Fibroblast of lung (primary cell): ENCODE results near the gene MDC1. TPM values are rescaled to one million over a fixed set of nuclear protein-coding genes. Genes with fewer than 3 reads are reported as not detected.

ENCODE experiments used
- DNase-seq, 2 donors: peaks; one replicate each; pipeline versions ENCODE4 v3.0.0 to v3.0.0-alpha.2; 2010; ENCODE audit warnings: low read depth in 2 of 2
- H2AFZ ChIP-seq: 2 replicates; pipeline ENCODE4 v1.5.1; 2012; ENCODE audit warnings: low read length, control low read depth, inconsistent platforms
- H3K27ac ChIP-seq: 2 replicates; pipeline ENCODE4 v1.5.1; 2011; ENCODE audit warnings: low read length, control low read depth; ENCODE audit not compliant: insufficient read depth
- H3K27me3 ChIP-seq: 2 replicates; pipeline ENCODE4 v1.5.1; 2011; ENCODE audit warnings: mild to moderate bottlenecking, low read length; ENCODE audit not compliant: control insufficient read depth, insufficient read depth
- H3K36me3 ChIP-seq: 2 replicates; pipeline ENCODE4 v1.5.1; 2011; ENCODE audit warnings: low read length; ENCODE audit not compliant: control insufficient read depth, insufficient read depth
- H3K4me1 ChIP-seq: 2 replicates; pipeline ENCODE4 v1.5.1; 2011; ENCODE audit warnings: low read length; ENCODE audit not compliant: control insufficient read depth, insufficient read depth; ENCODE audit errors: extremely low read depth
- H3K4me2 ChIP-seq: 2 replicates; pipeline ENCODE4 v1.5.1; 2011; ENCODE audit warnings: low read length, control low read depth; ENCODE audit not compliant: insufficient read depth; ENCODE audit errors: extremely low read depth
- H3K4me3 ChIP-seq, 4 experiments: fragments of 200-600 bp in 1 of 4; sonication (generic) in 1 of 4; replicated peaks in 1 of 4; 2 replicates each; pipeline ENCODE4 v1.5.1; 2011 to 2016; ENCODE audit warnings: low read length in 4 of 4, low read depth in 3 of 4, mild to moderate bottlenecking in 3 of 4, control low read depth in 2 of 4, inconsistent platforms in 1 of 4, mixed read lengths in 1 of 4; ENCODE audit not compliant: insufficient read depth in 1 of 4; ENCODE audit errors: control extremely low read depth in 1 of 4
- H3K79me2 ChIP-seq: 2 replicates; pipeline ENCODE4 v1.5.1; 2012; ENCODE audit warnings: mild to moderate bottlenecking, low read length, inconsistent platforms; ENCODE audit not compliant: control insufficient read depth, insufficient read depth
- H3K9ac ChIP-seq: 2 replicates; pipeline ENCODE4 v1.5.1; 2011; ENCODE audit warnings: mild to moderate bottlenecking, low read length, control low read depth; ENCODE audit not compliant: insufficient read depth
- H3K9me3 ChIP-seq: 2 replicates; pipeline ENCODE4 v1.5.1; 2012; ENCODE audit warnings: low read depth, low read length; ENCODE audit not compliant: control insufficient read depth, insufficient read depth
- H4K20me1 ChIP-seq: 2 replicates; pipeline ENCODE4 v1.5.1; 2011; ENCODE audit warnings: low read length; ENCODE audit not compliant: control insufficient read depth, insufficient read depth; ENCODE audit errors: extremely low read depth
- EZH2 ChIP-seq: IDR thresholded peaks from 2 replicates; pipeline ENCODE4 v1.5.1; 2012; ENCODE audit warnings: low read length, control low read depth, mild to moderate bottlenecking; ENCODE audit errors: missing control alignments
- polyA plus RNA-seq, 2 donors: library from polyadenylated mRNA; depleted of rRNA in 1 of 2; stranded (reverse) in 1 of 2; unstranded in 1 of 2; fragments of >200 nt; gene quantifications; 2 replicates each; pipeline ENCODE4 v1.2.1, GENCODE V29; 2011 to 2012; ENCODE audit warnings: missing spikeins in 1 of 2
- total RNA-seq: library from RNA; depleted of rRNA; stranded (reverse); fragments of >200 nt; gene quantifications from 2 replicates; pipeline ENCODE4 v1.2.1, GENCODE V29; 2014
- TF ChIP-seq, protein P1 (sequence below), 2 donors: IDR thresholded peaks in 1 of 2; conservative IDR thresholded peaks in 1 of 2; 1 replicate in 1 of 2; 2 replicates in 1 of 2; pipeline ENCODE4 v1.5.1; 2011 to 2012; ENCODE audit warnings: low read length in 2 of 2, control low read depth in 1 of 2, inconsistent platforms in 1 of 2, low read depth in 1 of 2, mild to moderate bottlenecking in 1 of 2

Gene MDC1
- total and polyA plus RNA-seq, 2 donors (not counting 1 experiment from before 2014, with no cell fraction given), result 3.3 to 5.0 TPM

GRCh38 chr6:30763618-30764489, 46.8 kb upstream of the MDC1 start:
- DNase-seq, result peak in 1 of 2 donors; percentile 89
- Histone ChIP-seq H3K36me3 (no peaks in the 10 kb centered on the region), H3K4me1 (peaks cover 19% of the 10 kb centered on the region), H3K79me2 (no peaks in the 10 kb centered on the region), H3K4me3 (no peak overlapping the region), H3K9me3 (no peaks in the 10 kb centered on the region), H3K4me2 (no peak overlapping the region), H3K27ac (no peak overlapping the region), H4K20me1 (no peaks in the 10 kb centered on the region), H2AFZ (peak overlapping the region; percentile 46), H3K9ac (no peak overlapping the region), H3K27me3 (no peaks in the 10 kb centered on the region)
- TF ChIP-seq, protein P1, sequence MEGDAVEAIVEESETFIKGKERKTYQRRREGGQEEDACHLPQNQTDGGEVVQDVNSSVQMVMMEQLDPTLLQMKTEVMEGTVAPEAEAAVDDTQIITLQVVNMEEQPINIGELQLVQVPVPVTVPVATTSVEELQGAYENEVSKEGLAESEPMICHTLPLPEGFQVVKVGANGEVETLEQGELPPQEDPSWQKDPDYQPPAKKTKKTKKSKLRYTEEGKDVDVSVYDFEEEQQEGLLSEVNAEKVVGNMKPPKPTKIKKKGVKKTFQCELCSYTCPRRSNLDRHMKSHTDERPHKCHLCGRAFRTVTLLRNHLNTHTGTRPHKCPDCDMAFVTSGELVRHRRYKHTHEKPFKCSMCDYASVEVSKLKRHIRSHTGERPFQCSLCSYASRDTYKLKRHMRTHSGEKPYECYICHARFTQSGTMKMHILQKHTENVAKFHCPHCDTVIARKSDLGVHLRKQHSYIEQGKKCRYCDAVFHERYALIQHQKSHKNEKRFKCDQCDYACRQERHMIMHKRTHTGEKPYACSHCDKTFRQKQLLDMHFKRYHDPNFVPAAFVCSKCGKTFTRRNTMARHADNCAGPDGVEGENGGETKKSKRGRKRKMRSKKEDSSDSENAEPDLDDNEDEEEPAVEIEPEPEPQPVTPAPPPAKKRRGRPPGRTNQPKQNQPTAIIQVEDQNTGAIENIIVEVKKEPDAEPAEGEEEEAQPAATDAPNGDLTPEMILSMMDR (conservative IDR thresholded peaks at IDR 0.05 in 1 of 2, IDR thresholded peaks at IDR 0.05 in 1 of 2; ENCODE audit: low read depth in 1 of 2, low read length in 2 of 2), result no peak
- no peak for TF ChIP-seq EZH2

DNA sequence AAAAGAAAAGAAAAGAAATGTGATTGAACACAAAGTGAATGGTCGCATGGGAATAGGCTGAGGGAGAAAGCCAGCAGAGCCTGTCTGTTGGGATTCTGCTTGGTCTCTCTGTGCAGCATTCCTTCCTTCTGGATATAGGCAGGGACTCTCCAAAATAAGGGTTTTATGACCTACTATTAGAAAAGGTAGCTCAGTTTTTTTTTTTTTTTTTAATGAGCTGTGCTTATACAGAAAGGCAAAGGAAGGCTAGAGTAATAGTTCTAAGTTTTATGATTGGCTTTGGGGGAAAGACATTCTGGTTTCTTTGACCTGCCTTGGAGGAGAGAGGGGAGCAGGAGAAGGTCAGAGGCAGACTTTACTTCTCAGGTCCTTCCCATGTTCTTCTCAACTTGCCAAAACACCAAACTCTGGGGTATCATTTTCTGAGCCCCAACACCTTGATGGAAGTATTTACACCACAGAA, 46.1 kb upstream of the MDC1 start:
- TF ChIP-seq EZH2, result no peak
- TF ChIP-seq, protein P1 (conservative IDR thresholded peaks at IDR 0.05 in 1 of 2, IDR thresholded peaks at IDR 0.05 in 1 of 2; ENCODE audit: low read depth in 1 of 2, low read length in 2 of 2), result no peak
- Histone ChIP-seq H3K9ac (no peak overlapping the region), H3K27ac (no peak overlapping the region), H3K4me1 (peaks cover 18% of the 10 kb centered on the region), H2AFZ (no peak overlapping the region), H4K20me1 (no peaks in the 10 kb centered on the region), H3K4me2 (no peak overlapping the region), H3K9me3 (no peaks in the 10 kb centered on the region), H3K36me3 (no peaks in the 10 kb centered on the region), H3K79me2 (no peaks in the 10 kb centered on the region), H3K27me3 (no peaks in the 10 kb centered on the region), H3K4me3 (no peak overlapping the region)
- no peak for DNase-seq

DNA sequence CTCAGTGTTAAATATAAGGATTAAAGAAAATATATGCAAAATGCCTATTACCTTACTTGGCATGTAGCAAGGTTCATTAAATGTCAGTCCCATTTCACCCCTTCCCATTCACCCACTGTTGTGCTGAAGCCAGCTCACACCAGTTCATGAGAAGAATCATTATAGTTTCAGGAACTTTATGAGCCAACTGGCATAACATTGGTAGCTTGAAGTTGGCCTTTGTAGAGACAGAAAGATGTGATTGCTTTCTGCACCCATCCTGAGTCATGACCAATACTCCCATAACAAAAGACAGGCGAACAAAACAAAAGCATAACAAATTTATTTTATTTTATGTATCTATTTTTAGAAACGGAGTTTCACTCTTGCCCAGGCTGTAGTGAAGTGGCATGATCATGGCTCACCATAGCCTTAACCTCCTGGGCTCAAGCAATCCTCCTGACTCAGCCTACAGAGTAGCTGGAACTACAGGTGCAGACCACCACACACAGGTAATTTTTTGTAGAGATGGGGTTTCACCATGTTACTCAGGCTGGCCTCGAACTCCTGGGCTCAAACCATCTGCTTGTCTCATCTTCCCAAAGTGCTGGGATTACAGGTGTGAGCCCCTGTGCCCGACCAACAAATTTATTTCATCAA, 44.8 kb upstream of the MDC1 start:
- H3K27ac ChIP-seq, result no peak overlapping the region
- no peak for DNase-seq
- H4K20me1 ChIP-seq, result no peaks in the 10 kb centered on the region
- H3K4me3 ChIP-seq, result no peak overlapping the region
- no peaks in the 10 kb centered on the region for H3K27me3 ChIP-seq
- TF ChIP-seq, protein P1 (conservative IDR thresholded peaks at IDR 0.05 in 1 of 2, IDR thresholded peaks at IDR 0.05 in 1 of 2; ENCODE audit: low read depth in 1 of 2, low read length in 2 of 2), result no peak
- no peak for TF ChIP-seq EZH2
- H3K4me1 ChIP-seq, result peaks cover 18% of the 10 kb centered on the region
- no peaks in the 10 kb centered on the region for H3K36me3 ChIP-seq
- H3K9me3 ChIP-seq, result no peaks in the 10 kb centered on the region
- no peak overlapping the region for H3K9ac ChIP-seq
- H3K4me2 ChIP-seq, result no peak overlapping the region
- no peaks in the 10 kb centered on the region for H3K79me2 ChIP-seq
- H2AFZ ChIP-seq, result no peak overlapping the region
